ENCODE measurements around the gene NUP188.
"Not testable (repeated sequence)": the region's sequence is repeated elsewhere in the genome, so short reads cannot be mapped to it uniquely, and the experiment has no call there.

Gene NUP188

GRCh38 chr9:128946571-128947276 lies 775 bp upstream of the NUP188 start:
- DNase-seq, result peak; percentile 11

GRCh38 chr9:128947277-128947526 lies 297 bp upstream of the NUP188 start:
- no peak for DNase-seq

DNA sequence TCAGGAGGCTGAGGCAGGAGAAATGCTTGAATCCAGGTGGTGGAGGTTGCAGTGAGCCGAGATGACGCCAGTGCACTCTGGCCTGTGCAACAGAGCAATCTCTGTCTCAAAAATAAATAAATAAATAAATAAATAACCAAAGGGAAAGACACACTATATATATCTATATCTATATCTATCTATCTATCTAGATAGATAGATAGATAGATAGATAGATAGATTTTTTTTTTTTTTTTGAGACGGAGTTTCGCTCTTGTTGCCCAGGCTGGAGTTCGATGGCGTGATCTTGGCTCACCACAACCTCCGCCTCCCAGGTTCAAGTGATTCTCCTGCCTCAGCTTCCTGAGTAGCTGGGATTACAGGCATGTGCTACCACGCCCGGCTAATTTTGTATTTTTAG lies 13.9 kb downstream of the NUP188 start:
- not testable (repeated sequence) for DNase-seq

- no peak for DNase-seq
These were observed 22.0 kb downstream of the NUP188 start for GRCh38 chr9:128969491-128969890.

DNA sequence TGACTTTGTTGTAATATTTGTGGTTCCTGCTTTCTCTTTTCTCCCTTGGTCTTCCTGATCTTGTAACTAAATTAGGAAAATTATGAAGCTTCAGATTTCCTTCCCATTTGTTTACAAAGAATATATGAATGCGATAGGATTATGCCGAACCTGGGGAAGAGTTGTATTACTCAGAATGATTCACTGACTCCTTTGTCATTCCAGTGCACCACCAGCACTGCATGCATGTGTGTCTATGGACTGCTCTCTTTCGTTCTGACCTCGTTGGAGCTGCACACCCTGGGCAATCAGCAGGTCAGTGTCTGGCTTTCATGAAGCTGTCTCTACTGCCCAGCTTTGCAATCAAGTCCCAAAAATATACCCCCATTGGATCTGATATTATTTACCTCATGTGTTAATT lies 25.5 kb downstream of the NUP188 start:
- no peak for DNase-seq

DNA sequence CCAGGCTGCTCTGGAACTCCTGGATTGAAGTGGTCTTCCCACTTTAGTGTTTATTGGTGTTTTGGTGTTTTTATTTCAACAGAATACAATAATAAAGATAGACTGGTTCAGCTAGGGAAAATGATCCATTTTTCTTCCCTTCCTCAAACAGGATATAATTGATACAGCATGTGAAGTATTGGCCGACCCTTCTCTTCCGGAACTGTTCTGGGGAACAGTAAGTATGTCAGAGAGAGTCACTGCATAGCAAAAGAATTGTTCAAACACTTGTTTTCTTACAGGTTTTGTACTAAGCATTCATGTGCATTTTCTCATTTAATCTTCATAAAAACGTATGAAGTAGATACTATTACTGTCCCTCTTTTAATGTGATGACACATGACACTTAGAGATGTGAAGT lies 31.6 kb downstream of the NUP188 start:
- no peak for DNase-seq

DNA sequence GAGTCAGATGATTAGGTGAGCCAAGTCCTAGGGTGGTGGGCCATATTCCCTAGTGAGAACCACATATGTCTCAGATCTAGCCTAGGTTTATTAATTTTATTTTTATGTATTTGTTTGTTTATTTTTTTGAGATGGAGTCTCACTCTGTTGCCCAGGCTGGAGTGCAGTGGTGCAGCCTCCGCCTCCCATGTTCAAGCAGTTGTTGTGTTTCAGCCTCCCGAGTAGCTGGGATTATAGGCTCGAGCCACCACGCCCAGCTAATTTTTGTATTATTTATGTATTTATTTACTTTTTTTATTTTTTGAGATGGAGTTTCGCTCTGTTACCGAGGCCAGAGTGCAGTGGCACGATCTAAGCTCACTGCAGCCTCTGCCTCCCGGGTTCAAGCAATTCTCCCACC lies 36.0 kb downstream of the NUP188 start:
- no peak for DNase-seq

DNA sequence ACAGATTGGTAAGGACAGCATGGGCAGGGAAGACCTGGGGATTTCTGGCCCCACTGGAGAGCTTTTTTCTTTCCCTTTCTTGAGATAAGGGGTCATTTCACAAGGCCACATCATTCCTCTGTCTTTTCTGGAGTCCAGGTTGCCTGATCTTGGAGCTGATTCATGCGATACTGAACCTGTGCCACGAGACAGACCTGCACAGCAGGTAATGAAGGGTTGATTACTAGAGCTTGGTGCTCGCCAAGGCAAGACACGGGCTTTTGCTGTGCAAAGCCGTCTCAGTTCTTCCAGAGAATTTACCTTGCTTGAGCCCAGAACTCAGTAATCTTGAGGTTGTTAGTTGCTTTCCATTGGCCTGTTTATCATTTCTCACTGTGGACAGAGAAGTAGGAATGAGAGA lies 39.2 kb downstream of the NUP188 start:
- DNase-seq, result no peak

DNA sequence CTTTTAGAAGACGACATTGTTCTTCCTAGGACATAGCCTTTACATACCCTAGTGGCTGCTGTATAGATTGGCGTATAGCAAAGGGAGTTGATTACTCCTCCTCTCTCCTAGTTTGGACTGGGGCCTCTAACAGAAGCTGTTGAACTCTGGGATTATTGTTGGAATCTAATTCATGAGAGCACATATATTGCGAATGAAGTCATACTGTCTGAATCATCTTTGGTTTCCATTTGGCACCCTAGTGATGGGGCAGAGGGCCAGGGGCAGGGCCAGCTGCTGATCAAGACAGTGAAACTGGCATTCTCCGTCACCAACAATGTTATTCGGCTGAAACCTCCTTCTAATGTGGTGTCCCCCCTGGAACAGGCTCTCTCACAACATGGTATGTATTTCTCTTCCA lies 40.3 kb downstream of the NUP188 start:
- no peak for DNase-seq

DNA sequence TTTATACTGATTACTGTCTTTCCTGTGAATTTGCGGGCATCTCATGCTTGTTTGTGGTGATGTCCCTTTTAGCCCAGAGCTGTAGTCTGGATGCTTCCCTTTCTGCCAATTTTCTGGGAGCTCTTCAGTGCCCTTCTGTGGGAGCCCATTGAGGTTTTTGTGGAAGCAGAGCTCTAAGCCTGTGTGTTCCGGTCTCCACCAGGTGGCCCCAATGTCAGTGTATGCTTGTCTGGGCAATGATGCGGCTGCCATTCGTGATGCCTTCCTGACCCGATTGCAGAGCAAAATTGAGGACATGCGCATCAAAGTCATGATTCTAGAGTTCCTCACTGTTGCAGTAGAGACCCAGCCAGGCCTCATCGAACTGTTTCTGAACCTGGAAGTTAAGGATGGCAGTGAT lies 45.5 kb downstream of the NUP188 start:
- DNase-seq, result no peak

- no peak for DNase-seq
These were observed 48.3 kb downstream of the NUP188 start for GRCh38 chr9:128995791-128996190.

GRCh38 chr9:128998462-128998861 lies 51.0 kb downstream of the NUP188 start:
- DNase-seq, result no peak

DNA sequence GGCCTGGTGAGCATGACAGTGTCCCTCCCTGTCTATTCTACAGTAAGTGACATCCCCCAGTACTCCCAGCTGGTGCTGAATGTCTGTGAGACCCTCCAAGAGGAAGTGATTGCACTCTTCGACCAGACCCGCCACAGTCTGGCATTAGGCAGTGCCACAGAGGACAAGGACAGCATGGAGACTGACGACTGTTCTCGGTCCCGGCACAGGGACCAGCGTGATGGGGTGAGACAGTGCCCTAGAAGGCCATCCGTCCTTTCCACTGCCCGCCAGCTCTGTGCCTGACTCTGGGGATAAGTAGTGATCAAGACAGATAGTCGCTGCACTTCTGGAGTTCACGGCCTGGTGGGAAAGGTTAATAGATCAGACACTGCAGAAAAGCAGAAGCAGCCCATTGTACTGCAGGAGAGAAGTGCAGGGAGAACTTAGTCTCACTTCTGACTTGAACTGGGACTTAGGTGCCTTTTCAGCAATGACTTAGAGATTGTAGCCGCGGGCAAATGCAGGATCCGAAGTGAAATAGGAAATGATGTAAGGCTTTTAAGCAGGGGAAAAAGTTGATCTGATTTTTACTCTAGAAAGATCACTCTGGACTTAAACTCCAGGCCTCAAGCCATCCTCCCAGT lies 52.2 kb downstream of the NUP188 start:
- no peak for DNase-seq

- no peak for DNase-seq
These were observed 54.2 kb downstream of the NUP188 start for GRCh38 chr9:129001504-129002325.

- no peak for DNase-seq
These were observed 55.5 kb downstream of the NUP188 start for GRCh38 chr9:129002992-129003391.

- DNase-seq, result not testable (repeated sequence)
These were observed 56.7 kb downstream of the NUP188 start for GRCh38 chr9:129004173-129004572.

GRCh38 chr9:129005336-129005997 lies 58.0 kb downstream of the NUP188 start:
- no peak for DNase-seq

GRCh38 chr9:129006328-129007034 lies 59.0 kb downstream of the NUP188 start:
- no peak for DNase-seq

DNA sequence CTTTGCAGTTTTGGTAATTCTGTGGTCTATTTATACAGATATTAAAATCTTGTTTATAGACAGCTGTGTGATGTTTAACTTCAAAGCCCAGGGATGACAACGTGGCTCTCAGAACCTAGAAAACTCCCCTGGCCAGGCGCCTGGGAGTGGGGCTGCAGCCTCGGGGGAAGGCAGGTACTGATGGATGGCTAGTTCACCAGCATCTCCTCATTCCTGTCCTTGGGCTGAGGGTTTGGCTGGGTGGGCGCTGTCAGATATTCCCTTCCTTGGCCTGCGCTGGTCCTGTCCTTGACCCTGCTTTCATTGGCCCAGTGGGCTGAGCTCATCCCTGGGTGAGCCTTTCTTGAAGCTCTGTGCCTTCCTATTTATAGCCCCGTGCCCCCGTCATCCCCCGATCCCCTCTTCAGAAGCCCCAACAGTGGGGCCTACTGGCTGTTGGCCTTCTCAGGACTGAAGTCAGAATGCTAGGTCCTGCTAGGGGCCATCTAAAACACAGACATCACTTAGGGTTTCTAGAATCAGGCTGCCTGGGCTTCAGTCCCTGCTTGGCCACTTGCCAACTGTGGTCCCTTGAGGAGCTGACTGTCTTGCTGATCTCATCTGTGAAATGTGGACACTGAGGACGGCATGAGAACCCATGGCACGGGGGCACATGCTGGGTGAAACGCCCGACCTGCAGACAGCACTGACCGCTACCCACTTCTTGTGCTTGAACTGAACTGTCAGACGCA lies 59.7 kb downstream of the NUP188 start:
- no peak for DNase-seq

DNA sequence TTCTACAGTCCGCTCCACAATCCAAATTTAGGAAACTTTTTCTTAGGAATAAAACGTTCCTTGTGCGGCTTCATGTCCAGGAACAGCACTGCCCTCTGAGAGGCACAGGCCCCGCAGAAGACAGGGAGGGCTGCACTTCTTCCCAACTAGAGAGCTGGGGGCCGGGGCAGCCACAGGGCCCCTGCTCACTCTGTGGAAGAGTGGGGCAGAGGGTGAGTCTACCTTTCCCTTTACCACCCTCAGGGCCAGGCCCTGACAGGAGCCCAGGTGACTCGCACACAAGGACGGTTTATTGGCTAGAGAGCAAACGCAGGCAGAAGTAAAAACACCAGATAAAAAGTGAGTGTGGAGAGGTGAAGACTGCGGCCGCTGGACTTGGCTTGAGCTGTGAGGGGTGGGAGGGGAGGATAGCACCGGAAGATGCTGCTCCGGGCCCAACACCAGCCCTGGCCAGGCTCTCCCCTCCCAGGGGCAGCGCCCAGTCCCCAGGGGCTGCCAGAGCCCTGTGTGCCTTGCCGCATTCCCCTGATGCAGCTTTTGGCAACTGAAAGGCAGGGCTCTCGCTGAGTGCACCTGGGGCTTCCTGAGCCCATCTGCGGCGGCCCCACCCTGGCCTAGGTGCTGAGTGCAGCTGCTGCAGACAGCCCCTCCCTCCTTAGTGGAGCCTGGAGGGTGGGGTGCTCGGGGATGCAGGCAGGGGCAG lies 60.4 kb downstream of the NUP188 start:
- no peak for DNase-seq

DNA sequence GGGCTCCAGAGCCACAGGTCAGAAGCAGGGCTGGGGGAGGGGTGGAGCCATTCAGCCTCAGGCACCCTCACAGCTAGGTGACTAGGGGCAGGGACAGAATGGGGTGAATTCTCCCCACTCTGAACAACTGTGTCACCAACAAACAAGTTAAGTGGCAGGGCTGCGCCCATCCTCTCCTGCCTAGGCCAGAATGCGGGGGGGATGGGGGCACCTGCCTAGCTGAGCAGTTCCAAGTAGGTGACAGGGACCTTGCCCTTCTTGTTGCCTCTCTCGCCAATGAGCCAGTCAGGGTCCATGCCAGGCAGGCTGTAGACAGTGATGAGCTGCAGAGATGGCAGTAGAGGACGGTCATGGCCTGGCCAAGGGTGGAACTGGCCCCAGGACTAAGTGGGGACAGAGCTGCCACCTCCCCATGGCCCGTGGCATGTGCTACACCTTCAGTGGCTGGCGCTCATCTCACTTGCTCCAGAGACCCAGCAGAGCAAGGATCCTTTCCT lies 61.0 kb downstream of the NUP188 start:
- DNase-seq, result no peak
